ENCODE data around the gene RALY.

The RALY gene

DNA sequence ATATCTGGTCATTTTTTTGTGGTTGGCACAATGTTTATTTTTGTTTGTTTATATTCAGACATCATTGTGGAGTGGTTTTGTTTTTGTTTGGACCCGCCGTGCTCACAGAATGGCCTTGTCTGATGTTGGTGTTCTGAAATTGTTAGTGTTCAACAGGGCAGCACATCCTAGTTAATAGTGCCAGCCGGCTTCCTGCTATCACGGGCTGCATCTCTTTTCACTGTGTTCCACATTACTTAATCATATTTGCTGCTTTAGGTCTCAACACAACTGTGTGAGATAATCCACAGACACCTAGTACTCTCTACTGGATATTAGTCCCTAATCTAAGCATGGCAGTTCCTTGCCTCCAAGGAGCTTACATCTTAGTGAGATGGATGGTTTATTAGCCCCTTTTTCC is 121.1 kb downstream of the RALY start:
- H3K4me1 ChIP-seq (ENCODE audit: insufficient read depth, poor library complexity, severe bottlenecking) = peaks cover 8% of the 10 kb centered on the region
- no peak overlapping the region for H3K27ac ChIP-seq (ENCODE audit: poor library complexity, severe bottlenecking)
- ATAC-seq (ENCODE audit: low read depth) (no peak), DNase-seq (ENCODE audit: low spot score) (no peak)
- H3K4me3 ChIP-seq (ENCODE audit: severe bottlenecking) = no peak overlapping the region
- TF ChIP-seq, protein P1, sequence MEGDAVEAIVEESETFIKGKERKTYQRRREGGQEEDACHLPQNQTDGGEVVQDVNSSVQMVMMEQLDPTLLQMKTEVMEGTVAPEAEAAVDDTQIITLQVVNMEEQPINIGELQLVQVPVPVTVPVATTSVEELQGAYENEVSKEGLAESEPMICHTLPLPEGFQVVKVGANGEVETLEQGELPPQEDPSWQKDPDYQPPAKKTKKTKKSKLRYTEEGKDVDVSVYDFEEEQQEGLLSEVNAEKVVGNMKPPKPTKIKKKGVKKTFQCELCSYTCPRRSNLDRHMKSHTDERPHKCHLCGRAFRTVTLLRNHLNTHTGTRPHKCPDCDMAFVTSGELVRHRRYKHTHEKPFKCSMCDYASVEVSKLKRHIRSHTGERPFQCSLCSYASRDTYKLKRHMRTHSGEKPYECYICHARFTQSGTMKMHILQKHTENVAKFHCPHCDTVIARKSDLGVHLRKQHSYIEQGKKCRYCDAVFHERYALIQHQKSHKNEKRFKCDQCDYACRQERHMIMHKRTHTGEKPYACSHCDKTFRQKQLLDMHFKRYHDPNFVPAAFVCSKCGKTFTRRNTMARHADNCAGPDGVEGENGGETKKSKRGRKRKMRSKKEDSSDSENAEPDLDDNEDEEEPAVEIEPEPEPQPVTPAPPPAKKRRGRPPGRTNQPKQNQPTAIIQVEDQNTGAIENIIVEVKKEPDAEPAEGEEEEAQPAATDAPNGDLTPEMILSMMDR (IDR thresholded peaks at IDR 0.05; ENCODE audit: poor library complexity, severe bottlenecking) = no peak
- H3K9me3 ChIP-seq (ENCODE audit: severe bottlenecking) = no peaks in the 10 kb centered on the region
- H3K36me3 ChIP-seq (ENCODE audit: low read depth) = peaks cover 17% of the 10 kb centered on the region
- H3K27me3 ChIP-seq (ENCODE audit: insufficient read depth, poor library complexity, severe bottlenecking) = no peaks in the 10 kb centered on the region

DNA sequence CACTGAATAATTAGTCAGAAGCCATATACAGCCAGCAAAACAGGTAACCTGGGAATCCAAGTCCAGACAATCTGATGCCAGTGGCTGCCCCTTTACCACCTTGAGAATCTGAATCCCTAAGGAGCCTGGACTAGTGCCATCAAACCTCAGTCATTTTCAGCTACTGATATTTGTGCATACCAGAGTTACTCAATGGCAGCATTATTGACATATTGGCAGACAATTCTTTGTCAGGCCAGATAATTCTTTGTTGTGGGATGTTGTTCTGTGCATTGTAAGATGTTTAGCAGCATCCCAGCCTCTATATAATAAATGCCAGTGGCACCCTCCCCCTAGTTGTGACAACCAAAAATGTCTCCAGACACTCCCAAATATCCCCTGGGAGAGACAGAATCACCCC is 121.5 kb downstream of the RALY start:
- ATAC-seq (ENCODE audit: low read depth) (no peak), DNase-seq (ENCODE audit: low spot score) (no peak)
- peaks cover 13% of the 10 kb centered on the region for H3K36me3 ChIP-seq (ENCODE audit: low read depth)
- H3K27ac ChIP-seq (ENCODE audit: poor library complexity, severe bottlenecking) = no peak overlapping the region
- TF ChIP-seq, protein P1 (IDR thresholded peaks at IDR 0.05; ENCODE audit: poor library complexity, severe bottlenecking) = no peak
- H3K4me3 ChIP-seq (ENCODE audit: severe bottlenecking) = no peak overlapping the region
- H3K4me1 ChIP-seq (ENCODE audit: insufficient read depth, poor library complexity, severe bottlenecking) = peaks cover 4% of the 10 kb centered on the region
- no peaks in the 10 kb centered on the region for H3K9me3 ChIP-seq (ENCODE audit: severe bottlenecking)
- no peaks in the 10 kb centered on the region for H3K27me3 ChIP-seq (ENCODE audit: insufficient read depth, poor library complexity, severe bottlenecking)

DNA sequence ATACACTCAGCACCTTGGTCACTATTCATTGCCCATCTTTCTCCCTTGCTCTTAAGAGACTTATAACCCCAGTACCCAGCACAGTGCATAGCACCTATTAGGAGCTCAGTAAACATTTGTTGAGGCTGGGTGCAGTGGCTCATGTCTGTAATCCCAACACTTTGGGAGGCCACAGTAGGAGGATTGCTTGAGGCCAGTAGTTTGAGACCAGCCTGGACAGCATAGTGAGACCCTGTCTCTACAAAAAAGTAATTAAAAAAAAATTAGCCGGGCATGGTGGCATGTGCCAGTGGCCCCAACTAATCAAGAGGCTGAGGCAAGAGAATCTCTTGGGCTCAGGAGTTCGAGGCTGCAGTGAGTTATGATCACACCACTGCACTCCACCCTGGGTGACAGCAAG is 126.5 kb downstream of the RALY start:
- ATAC-seq (ENCODE audit: low read depth) (no peak), DNase-seq (ENCODE audit: low spot score) (no peak)
- Histone ChIP-seq H3K27me3 (ENCODE audit: insufficient read depth, poor library complexity, severe bottlenecking) (no peaks in the 10 kb centered on the region), H3K36me3 (ENCODE audit: low read depth) (no peaks in the 10 kb centered on the region), H3K4me3 (ENCODE audit: severe bottlenecking) (no peak overlapping the region), H3K9me3 (ENCODE audit: severe bottlenecking) (no peaks in the 10 kb centered on the region), H3K27ac (ENCODE audit: poor library complexity, severe bottlenecking) (no peak overlapping the region), H3K4me1 (ENCODE audit: insufficient read depth, poor library complexity, severe bottlenecking) (no peaks in the 10 kb centered on the region)
- TF ChIP-seq, protein P1 (IDR thresholded peaks at IDR 0.05; ENCODE audit: poor library complexity, severe bottlenecking) = no peak

DNA sequence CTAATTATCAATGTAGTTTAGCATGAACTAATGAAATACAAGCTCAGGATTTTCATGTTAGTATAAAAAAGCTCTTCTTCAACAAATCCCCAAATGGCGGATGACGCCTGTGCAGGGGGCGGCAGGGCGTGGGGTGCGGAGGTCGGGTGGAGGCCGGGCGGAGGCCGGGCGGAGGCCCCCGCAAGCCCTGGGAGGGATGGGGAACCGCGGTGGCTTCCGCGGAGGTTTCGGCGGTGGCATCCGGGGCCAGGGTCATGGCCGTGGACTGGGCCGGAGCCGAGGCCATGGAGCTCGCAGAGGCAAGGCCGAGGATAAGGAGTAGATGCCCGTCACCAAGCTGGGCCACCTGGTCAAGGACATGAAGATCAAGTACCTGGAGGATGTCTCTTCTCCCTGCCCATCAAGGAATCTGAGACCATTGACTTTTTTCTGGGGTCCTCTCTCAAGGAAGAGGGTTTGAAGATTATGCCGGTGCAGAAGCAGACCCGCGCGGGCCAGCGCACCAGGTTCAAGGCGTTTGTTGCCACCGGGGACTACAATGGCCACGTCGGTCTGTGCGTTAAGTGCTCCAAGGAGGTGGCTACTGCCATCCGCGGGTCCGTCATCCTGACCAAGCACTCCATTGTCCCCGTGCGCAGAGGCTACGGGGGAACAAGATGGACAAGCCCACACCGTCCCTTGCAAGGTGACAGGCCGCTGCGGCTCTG is 128.7 kb downstream of the RALY start:
- Histone ChIP-seq H3K9me3 (ENCODE audit: severe bottlenecking) (no peaks in the 10 kb centered on the region), H3K27me3 (ENCODE audit: insufficient read depth, poor library complexity, severe bottlenecking) (no peaks in the 10 kb centered on the region), H3K27ac (ENCODE audit: poor library complexity, severe bottlenecking) (no peak overlapping the region), H3K4me3 (ENCODE audit: severe bottlenecking) (no peak overlapping the region), H3K4me1 (ENCODE audit: insufficient read depth, poor library complexity, severe bottlenecking) (no peaks in the 10 kb centered on the region), H3K36me3 (ENCODE audit: low read depth) (no peaks in the 10 kb centered on the region)
- ATAC-seq (ENCODE audit: low read depth) (no peak), DNase-seq (ENCODE audit: low spot score) (no peak)
- TF ChIP-seq, protein P1 (IDR thresholded peaks at IDR 0.05; ENCODE audit: poor library complexity, severe bottlenecking) = no peak

DNA sequence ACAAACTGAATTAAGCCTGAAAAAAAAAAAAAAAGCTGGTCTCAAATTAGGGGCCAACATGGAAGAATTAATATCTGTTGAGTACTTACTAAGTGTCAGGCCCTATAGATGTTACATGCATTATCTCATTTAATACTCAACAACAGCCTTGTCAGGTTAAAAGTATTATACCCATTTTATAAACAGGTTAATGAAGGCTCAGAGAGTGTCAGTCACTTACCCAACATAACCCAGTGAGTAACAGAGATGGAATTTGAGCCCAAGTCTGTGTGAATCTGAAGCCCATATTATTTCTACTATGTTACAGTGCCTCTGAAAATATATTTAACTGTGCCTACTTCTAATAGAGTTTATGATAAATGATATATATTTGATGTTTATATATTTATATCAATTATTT is 129.6 kb downstream of the RALY start:
- Histone ChIP-seq H3K4me1 (ENCODE audit: insufficient read depth, poor library complexity, severe bottlenecking) (no peaks in the 10 kb centered on the region), H3K36me3 (ENCODE audit: low read depth) (no peaks in the 10 kb centered on the region), H3K27me3 (ENCODE audit: insufficient read depth, poor library complexity, severe bottlenecking) (no peaks in the 10 kb centered on the region), H3K9me3 (ENCODE audit: severe bottlenecking) (no peaks in the 10 kb centered on the region), H3K4me3 (ENCODE audit: severe bottlenecking) (no peak overlapping the region), H3K27ac (ENCODE audit: poor library complexity, severe bottlenecking) (no peak overlapping the region)
- TF ChIP-seq, protein P1 (IDR thresholded peaks at IDR 0.05; ENCODE audit: poor library complexity, severe bottlenecking) = no peak
- DNase-seq (ENCODE audit: low spot score) (no peak), ATAC-seq (ENCODE audit: low read depth) (no peak)
